ENCODE data around the gene TOPAZ1. TPM values are rescaled to one million over a fixed set of nuclear protein-coding genes. Genes with fewer than 3 reads are reported as not detected.
A peak's percentile ranks its signal among the peaks of the same experiment; 100 is the strongest.

Gene TOPAZ1
- total and polyA plus RNA-seq, 9 of the 15 experiments (the other 6 are each of a cell fraction or from before 2014, with no cell fraction given) = 0.01 TPM; not detected in 8

DNA sequence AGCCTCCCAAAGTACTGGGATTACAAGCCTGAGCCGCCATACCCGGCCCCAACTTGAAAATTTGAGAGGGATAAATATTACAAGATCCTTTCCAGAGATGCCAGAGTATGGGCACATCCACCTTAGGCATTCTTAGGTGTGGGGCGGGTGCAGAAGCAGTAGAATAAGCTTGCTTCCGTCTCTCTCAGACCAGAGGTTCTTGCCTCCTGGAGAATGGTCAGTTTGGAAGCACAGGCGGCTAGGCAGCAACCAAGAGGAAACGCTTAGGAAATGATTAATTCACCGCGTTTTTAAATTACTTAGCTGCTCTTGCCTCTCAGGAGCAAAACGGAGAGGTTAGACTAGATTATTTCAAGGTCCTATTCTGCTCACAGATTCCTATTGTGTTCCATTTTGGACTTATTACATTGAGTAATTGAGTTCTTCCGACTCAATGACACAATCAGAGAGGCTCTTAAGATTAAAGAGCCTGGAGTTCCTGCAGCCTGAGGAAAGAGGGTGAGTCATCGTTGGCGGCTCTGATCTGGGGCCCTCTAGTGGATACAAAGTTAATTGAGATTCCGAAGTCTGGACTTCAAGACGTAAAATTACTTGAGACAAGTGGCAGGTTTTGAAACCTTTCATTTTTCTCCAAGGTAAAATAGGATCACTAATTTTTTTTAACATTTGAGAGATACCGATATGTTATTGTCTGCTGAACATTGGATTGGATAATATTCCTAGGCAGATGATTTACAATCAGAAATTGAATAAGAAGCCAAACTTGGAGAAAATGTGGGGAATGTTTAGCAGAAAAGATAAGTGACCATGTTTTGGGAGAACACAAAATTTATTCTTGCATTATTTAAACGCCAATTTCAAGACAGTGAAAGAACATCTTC, 5.8 kb upstream of the TOPAZ1 start (continued):
- TF ChIP-seq GATAD2B (IDR thresholded peaks at IDR 0.05; ENCODE audit: borderline replicate concordance) (peak; percentile 66), HDAC8 (tag; IDR thresholded peaks at IDR 0.05) (no peak), MTA2 (IDR thresholded peaks at IDR 0.05; ENCODE audit: low read depth) (0 out of 2 replicates have a peak, but pooled peaks have one; percentile 32), EP300 (IDR thresholded peaks at IDR 0.05; ENCODE audit: low read length) (peak; percentile 67), ETV6 (IDR thresholded peaks at IDR 0.05; ENCODE audit: borderline replicate concordance in 1 of 2, low read depth in 2 of 2, low read length in 1 of 2) (0 out of 4 replicates have a peak, but pooled peaks of 1 of the 2 experiments have one; percentile 50), ETV6 (CRISPR knock-in tag; IDR thresholded peaks at IDR 0.05; ENCODE audit: borderline replicate concordance) (no peak), ZNF75A (CRISPR knock-in tag; IDR thresholded peaks at IDR 0.05) (no peak), NFE2 (IDR thresholded peaks at IDR 0.05; ENCODE audit: low read depth) (peak; percentile 82), MEIS2 (IDR thresholded peaks at IDR 0.05; ENCODE audit: partially characterized antibody) (peak; percentile 65), GABPA (tag; conservative IDR thresholded peaks at IDR 0.05; ENCODE audit: low read depth) (peak; percentile 22), ZNF699 (CRISPR knock-in tag; IDR thresholded peaks at IDR 0.05; ENCODE audit: insufficient replicate concordance) (no peak), ZNF316 (IDR thresholded peaks at IDR 0.05) (peak; percentile 46; the same call in 1 of the 2 replicates), MAFG (tag; conservative IDR thresholded peaks at IDR 0.05) (peak; percentile 59), ZNF551 (CRISPR knock-in tag; IDR thresholded peaks at IDR 0.05) (no peak), SMC3 (conservative IDR thresholded peaks at IDR 0.05; ENCODE audit: insufficient read depth, low read depth, low read length) (peak; percentile 57), SRSF7 (optimal IDR thresholded peaks at IDR 0.05; ENCODE audit: low read depth, low read length) (no peak), ZNF668 (CRISPR knock-in tag; IDR thresholded peaks at IDR 0.05) (no peak), PYGO2 (tag; IDR thresholded peaks at IDR 0.05) (0 out of 2 replicates have a peak, but pooled peaks have one; percentile 11), PTRF (tag; IDR thresholded peaks at IDR 0.05) (no peak), SAP30 (IDR thresholded peaks at IDR 0.05; ENCODE audit: borderline replicate concordance, insufficient read depth, low read depth, low read length, poor library complexity, severe bottlenecking) (no peak)
- TF ChIP-seq, protein P1, sequence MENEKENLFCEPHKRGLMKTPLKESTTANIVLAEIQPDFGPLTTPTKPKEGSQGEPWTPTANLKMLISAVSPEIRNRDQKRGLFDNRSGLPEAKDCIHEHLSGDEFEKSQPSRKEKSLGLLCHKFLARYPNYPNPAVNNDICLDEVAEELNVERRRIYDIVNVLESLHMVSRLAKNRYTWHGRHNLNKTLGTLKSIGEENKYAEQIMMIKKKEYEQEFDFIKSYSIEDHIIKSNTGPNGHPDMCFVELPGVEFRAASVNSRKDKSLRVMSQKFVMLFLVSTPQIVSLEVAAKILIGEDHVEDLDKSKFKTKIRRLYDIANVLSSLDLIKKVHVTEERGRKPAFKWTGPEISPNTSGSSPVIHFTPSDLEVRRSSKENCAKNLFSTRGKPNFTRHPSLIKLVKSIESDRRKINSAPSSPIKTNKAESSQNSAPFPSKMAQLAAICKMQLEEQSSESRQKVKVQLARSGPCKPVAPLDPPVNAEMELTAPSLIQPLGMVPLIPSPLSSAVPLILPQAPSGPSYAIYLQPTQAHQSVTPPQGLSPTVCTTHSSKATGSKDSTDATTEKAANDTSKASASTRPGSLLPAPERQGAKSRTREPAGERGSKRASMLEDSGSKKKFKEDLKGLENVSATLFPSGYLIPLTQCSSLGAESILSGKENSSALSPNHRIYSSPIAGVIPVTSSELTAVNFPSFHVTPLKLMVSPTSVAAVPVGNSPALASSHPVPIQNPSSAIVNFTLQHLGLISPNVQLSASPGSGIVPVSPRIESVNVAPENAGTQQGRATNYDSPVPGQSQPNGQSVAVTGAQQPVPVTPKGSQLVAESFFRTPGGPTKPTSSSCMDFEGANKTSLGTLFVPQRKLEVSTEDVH (IDR thresholded peaks at IDR 0.05; ENCODE audit: low read depth, partially characterized antibody) = peak; percentile 61
- TF ChIP-seq, protein P2, sequence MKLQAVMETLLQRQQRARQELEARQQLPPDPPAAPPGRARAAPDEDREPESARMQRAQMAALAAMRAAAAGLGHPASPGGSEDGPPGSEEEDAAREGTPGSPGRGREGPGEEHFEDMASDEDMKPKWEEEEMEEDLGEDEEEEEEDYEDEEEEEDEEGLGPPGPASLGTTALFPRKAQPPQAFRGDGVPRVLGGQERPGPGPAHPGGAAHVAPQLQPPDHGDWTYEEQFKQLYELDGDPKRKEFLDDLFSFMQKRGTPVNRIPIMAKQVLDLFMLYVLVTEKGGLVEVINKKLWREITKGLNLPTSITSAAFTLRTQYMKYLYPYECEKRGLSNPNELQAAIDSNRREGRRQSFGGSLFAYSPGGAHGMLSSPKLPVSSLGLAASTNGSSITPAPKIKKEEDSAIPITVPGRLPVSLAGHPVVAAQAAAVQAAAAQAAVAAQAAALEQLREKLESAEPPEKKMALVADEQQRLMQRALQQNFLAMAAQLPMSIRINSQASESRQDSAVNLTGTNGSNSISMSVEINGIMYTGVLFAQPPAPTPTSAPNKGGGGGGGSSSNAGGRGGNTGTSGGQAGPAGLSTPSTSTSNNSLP (IDR thresholded peaks at IDR 0.05; ENCODE audit: borderline replicate concordance, low read depth, low read length) = peak; percentile 99
- TF ChIP-seq, protein P3, sequence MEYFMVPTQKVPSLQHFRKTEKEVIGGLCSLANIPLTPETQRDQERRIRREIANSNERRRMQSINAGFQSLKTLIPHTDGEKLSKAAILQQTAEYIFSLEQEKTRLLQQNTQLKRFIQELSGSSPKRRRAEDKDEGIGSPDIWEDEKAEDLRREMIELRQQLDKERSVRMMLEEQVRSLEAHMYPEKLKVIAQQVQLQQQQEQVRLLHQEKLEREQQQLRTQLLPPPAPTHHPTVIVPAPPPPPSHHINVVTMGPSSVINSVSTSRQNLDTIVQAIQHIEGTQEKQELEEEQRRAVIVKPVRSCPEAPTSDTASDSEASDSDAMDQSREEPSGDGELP (CRISPR knock-in tag; IDR thresholded peaks at IDR 0.05; ENCODE audit: borderline replicate concordance) = no peak

All from K562 (cell line).